WI38 (cell line): ENCODE results near the gene MXD4.

Experiments used
- H3K4me3 ChIP-seq: 2 replicates; pipeline ENCODE4 v1.5.1; 2011; ENCODE audit warnings: low read depth, mild to moderate bottlenecking, control low read depth, low read length
- TF ChIP-seq, protein P1 (sequence below): IDR thresholded peaks from 2 replicates; pipeline ENCODE4 v1.5.1; 2012; ENCODE audit warnings: low read depth, mild to moderate bottlenecking, control low read depth, low read length

MXD4 gene, protein sequence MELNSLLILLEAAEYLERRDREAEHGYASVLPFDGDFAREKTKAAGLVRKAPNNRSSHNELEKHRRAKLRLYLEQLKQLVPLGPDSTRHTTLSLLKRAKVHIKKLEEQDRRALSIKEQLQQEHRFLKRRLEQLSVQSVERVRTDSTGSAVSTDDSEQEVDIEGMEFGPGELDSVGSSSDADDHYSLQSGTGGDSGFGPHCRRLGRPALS

DNA sequence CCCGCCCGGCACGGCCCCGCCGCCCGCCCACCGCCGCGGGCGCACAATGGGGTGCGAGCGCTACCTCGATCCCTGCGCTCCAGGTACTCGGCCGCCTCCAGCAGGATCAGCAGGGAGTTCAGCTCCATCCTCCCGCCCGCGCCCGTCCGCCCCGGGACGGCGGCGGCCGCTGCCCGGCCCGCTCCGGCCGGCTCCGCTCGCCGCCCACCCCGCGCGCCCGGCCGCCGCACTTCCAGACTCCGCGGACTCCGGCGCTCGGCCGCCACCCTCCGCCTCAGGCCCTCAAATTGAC, at the start of gene MXD4:
TSS of gene MXD4 (minus strand) at position 257 of the 292 bp plus-strand sequence. CDS start at position 128, 129 bp downstream.
- H3K4me3 ChIP-seq = peak within 1 kb of the TSS; percentile 84
- TF ChIP-seq, protein P1, sequence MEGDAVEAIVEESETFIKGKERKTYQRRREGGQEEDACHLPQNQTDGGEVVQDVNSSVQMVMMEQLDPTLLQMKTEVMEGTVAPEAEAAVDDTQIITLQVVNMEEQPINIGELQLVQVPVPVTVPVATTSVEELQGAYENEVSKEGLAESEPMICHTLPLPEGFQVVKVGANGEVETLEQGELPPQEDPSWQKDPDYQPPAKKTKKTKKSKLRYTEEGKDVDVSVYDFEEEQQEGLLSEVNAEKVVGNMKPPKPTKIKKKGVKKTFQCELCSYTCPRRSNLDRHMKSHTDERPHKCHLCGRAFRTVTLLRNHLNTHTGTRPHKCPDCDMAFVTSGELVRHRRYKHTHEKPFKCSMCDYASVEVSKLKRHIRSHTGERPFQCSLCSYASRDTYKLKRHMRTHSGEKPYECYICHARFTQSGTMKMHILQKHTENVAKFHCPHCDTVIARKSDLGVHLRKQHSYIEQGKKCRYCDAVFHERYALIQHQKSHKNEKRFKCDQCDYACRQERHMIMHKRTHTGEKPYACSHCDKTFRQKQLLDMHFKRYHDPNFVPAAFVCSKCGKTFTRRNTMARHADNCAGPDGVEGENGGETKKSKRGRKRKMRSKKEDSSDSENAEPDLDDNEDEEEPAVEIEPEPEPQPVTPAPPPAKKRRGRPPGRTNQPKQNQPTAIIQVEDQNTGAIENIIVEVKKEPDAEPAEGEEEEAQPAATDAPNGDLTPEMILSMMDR = no peak

DNA sequence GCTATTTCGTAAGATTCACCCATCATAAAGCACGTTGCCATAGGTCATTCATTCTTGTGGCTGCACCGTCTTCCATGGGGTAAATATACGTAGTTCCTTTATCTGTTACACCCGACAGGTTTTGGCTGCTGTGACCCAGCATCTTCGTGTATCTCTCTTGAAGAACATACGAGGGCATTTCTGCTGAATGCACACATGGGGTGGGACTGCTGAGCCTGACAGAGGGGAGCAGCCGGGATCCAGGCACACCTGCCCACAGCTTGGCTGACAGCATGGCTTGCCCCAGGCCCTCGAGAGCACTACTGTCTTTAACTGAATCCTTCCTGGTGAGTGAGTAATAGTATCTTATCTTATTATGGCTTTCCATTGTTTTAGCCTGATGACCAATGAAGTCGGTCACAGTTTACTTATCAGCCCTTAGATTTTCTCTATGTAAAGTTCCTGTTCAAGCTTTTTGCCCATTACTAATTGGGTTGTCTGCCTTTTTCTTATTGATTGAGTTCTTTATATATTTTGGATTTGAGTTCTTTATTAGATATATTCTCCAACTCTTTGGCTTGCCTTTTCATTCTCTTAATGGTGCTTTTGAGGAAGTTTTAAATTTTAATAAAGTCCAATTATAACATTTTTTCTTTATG, 45.0 kb upstream of the MXD4 start:
- TF ChIP-seq, protein P1 = no peak
- no peak overlapping the region for H3K4me3 ChIP-seq

DNA sequence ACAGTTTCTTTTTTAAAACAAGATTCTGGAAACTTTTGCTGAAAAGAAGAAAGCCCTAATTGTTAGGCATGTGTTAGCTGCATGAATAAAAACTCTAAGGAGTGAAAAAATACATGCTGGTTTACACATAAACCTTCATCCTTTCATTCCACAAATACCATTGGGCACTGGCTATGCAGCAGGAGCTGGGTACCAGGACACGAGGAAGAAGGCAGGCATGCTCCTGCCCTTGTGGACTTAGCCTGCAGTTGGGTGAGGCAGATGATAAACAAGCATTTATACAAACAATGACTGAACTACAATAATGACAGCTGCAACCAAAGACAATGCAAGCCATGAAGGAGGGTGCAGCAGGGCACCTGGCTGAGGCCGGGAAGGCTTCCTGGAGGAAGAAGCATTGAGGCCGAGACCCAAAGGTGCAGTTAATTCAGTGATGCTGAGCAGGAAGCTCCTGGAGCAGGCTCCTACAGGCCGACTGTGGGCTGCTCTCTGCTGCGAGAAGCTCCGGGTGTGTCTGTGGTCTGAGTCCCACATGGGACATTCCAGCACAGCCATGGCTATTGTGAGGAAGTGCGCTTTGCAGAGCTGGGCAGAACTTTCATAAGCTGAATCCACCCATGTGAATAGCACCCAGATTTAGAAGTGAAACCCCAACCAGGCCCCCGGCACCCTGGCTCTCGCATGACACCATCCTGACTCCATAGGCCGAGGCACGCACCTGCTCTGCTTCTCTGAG, 44.0 kb upstream of the MXD4 start:
- TF ChIP-seq, protein P1 = no peak
- H3K4me3 ChIP-seq = no peak overlapping the region

DNA sequence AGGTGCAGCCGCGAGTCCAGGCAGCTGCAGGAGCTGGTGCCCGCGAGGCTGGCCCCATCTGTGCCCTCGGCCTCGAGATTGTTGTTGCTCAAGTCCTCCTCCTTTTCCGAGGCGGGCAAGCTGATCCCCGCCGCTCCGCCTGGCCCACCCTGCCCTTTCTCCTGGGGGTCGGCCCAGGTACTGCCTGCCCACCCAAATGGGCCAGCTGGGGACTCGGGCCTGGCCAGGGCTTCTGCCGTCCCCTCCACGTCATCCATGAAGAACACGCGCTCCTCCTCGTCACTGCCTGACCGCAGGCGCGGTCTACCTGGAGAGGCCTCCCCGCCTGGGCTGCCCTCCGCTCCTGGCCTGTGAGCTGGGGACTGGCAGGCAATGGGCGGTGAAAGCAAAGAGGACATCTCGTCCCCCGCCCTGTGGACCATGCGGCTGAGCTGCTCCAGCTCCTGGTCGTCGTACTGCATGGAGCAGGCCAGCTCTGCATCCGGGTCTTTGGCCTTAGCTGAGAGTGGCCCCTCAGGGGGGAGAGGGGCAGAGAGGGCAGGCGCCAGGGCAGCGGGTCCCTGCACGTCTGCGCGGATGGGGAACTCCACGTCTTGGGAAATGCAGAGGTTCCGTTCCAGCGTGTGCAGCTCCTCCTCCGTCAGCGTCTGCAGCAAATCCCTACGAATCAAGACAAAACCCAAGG, 43.1 kb upstream of the MXD4 start:
- no peak overlapping the region for H3K4me3 ChIP-seq
- TF ChIP-seq, protein P1 = no peak

DNA sequence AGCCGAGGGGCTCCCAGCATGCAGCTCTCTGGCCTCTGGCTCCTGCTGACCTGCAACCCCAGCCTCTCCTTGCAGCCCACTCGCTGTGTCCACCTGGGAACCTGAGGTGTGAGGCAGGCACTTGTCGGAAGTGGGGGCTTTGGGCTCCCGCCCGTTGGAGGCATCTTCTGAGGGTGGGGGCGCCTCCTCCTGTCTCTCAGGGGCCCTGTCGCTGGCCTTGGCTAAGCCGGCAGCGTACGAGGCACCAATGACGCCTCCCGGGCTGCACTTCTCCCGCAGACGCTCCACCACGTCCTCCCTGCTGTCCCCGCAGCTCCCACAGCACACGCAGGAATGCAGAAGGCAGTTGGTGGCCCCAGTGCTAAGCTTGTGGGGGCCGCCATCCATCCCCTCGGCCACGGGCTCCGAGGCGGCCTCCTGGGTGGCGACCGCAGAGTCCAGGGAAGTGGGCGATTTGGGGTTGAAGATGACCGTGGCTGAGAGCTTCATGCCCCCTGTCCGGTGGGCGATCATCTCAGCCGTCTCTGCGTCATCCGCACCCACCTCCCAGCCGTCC, 42.5 kb upstream of the MXD4 start:
- H3K4me3 ChIP-seq = no peak overlapping the region
- TF ChIP-seq, protein P1 = no peak

DNA sequence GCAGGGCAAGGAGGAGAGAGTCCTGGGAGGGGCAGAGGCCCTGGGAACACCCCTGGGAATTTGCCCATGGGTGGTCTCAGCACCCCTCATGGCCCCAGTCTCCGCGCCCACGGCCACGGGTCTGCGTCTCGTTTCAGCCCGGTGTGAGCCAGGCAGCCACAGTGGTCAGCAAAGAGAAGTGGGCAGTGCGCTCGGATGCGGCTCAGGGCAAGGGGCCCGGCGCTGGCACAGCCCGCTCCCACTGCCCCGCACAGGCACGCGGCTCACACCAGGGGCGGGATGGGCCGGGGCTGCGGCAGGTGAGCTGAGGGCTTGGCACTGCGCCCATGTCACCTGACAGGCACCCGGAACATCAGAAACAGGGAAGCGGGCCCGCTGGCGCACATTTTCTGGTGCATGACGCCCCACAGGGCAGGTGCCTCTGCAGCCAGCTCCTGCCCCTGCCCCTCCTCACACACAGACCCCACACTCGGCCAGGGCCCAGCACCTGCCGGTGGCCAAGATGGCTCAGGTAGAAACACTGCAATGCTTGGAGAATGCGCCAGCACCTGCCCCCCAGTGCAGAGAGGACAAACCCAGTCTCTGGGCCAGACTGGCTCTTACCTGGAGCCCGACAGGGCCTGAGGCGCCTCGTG, 41.9 kb upstream of the MXD4 start:
- TF ChIP-seq, protein P1 = no peak
- H3K4me3 ChIP-seq = no peak overlapping the region
